GM12891 (cell line): ENCODE data around the gene LGI2.

Source experiments
- PAX5 ChIP-seq: IDR thresholded peaks from 2 replicates; pipeline ENCODE4 v1.6.1; 2011; ENCODE audit warnings: low read length, moderate library complexity, mild to moderate bottlenecking; ENCODE audit not compliant: insufficient read depth, severe bottlenecking
- POLR2A ChIP-seq: IDR thresholded peaks from 2 replicates; pipeline ENCODE4 v1.6.1; 2011; ENCODE audit warnings: low read depth, low read length, control low read depth
- POLR2AphosphoS5 ChIP-seq: IDR thresholded peaks from 2 replicates; pipeline ENCODE4 v1.6.1; 2011; ENCODE audit warnings: low read depth, low read length, control low read depth
- SPI1 ChIP-seq: IDR thresholded peaks from 2 replicates; pipeline ENCODE4 v1.6.1; 2011; ENCODE audit warnings: low read depth, low read length, control low read depth
- TAF1 ChIP-seq: IDR thresholded peaks from 2 replicates; pipeline ENCODE4 v1.6.1; 2011; ENCODE audit warnings: low read depth, low read length, control low read depth

- TF ChIP-seq POLR2A (no peak), POLR2AphosphoS5 (no peak), SPI1 (no peak), PAX5 (no peak), TAF1 (no peak)
These were observed 44.4 kb upstream of the LGI2 start for GRCh38 chr4:25075129-25075528.
